ENCODE results near the gene ITGAV. TPM values are rescaled to one million over a fixed set of nuclear protein-coding genes. Genes with fewer than 3 reads are reported as not detected.
A peak's percentile ranks its signal among the peaks of the same experiment; 100 is the strongest.

The ITGAV gene
- total RNA-seq (2014; rRNA removed; shearing (Covaris generic); ENCODE audit: low replicate concordance) = 3.4 and 4.9 TPM in 2 replicates

DNA sequence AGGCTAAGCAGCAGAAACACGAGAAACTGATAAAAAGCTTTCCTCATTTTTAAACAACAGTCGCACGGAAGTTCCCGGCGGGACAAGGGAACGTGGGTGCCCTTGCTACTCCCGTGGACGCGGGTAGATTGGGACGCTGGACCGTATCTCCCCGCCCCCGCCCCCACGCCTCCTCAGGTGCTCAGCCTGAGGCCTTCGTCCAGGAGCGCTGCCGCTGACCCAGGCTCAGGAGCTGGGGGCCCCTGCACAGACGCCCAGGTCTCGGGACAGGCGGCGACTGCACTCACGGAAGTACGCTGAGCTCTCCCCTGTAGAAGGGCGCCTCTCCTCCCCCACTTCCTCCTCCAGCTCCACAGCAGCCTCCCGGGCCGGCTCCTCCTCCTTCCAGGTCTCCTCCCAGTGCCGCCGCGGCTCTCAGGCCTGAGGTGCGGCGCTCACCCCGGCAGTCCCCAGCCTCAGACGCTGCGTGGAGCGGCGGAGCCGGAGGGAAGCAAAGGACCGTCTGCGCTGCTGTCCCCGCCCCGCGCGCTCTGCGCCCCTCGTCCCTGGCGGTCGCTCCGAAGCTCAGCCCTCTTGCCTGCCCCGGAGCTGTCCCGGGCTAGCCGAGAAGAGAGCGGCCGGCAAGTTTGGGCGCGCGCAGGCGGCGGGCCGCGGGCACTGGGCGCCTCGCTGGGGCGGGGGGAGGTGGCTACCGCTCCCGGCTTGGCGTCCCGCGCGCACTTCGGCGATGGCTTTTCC, at the start of gene ITGAV:
Gene ITGAV (plus strand): TSS at position 445 of the 738 bp plus-strand sequence. CDS start 283 bp downstream, at position 728.
- H3K9me3 ChIP-seq (ENCODE audit: low read length) = no peaks in the 10 kb centered on the region
- peak; percentile 95 for DNase-seq
- H3K9ac ChIP-seq (ENCODE audit: low read length) = peak within 1 kb of the TSS; percentile 75
- peaks cover 9% of the 10 kb centered on the region; the same call in 1 of the 2 replicates for H4K20me1 ChIP-seq (ENCODE audit: insufficient read depth, low read depth, low read length)
- no peak within 1 kb of the TSS for H3K27ac ChIP-seq (ENCODE audit: low read length)
- H3K4me1 ChIP-seq (ENCODE audit: low read length) = peaks cover 19% of the 10 kb centered on the region
- peak within 1 kb of the TSS; percentile 88 for H3K4me2 ChIP-seq (ENCODE audit: low read depth, low read length, poor library complexity, severe bottlenecking)
- H2AFZ ChIP-seq (ENCODE audit: low read length) = peak within 1 kb of the TSS; percentile 97
- no peaks in the 10 kb centered on the region for H3K79me2 ChIP-seq (ENCODE audit: low read length)
- no peaks in the 10 kb centered on the region for H3K36me3 ChIP-seq (ENCODE audit: insufficient read depth, low read length)
- peaks cover 4% of the 10 kb centered on the region; the same call in 1 of the 2 replicates for H3K27me3 ChIP-seq (ENCODE audit: low read length)
- H3K9me2 ChIP-seq (replicated peaks; ENCODE audit: insufficient read depth, low read length) = no peaks in the 10 kb centered on the region
- H3K4me3 ChIP-seq (ENCODE audit: low read length) = peak within 1 kb of the TSS; percentile 77

DNA sequence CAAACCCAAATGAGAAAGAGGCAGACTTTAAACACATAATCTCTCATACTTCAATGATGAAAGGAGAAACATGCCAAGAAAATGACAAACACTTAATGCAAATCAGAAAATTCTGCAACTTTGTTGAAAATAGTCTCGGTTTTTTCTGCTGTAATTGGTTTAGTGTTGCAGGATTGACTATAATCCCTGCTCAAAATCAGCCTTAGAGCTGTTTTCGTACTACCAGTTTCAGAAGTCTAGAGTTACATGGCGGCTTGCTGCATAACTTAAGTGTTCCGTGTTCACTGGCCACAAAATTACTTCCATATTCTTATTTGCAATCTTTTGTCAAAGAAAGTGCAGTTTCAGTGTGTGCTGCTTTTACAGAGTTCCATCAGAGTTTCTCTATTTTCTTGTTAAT, 48.9 kb upstream of the ITGAV start:
- Histone ChIP-seq H3K27me3 (ENCODE audit: low read length) (no peaks in the 10 kb centered on the region), H3K4me2 (ENCODE audit: low read depth, low read length, poor library complexity, severe bottlenecking) (no peak overlapping the region), H3K36me3 (ENCODE audit: insufficient read depth, low read length) (no peaks in the 10 kb centered on the region), H3K9ac (ENCODE audit: low read length) (no peak overlapping the region), H3K4me3 (ENCODE audit: low read length) (no peak overlapping the region), H3K4me1 (ENCODE audit: low read length) (no peaks in the 10 kb centered on the region), H2AFZ (ENCODE audit: low read length) (no peak overlapping the region), H4K20me1 (ENCODE audit: insufficient read depth, low read depth, low read length) (no peaks in the 10 kb centered on the region), H3K27ac (ENCODE audit: low read length) (no peak overlapping the region), H3K9me3 (ENCODE audit: low read length) (no peaks in the 10 kb centered on the region), H3K79me2 (ENCODE audit: low read length) (no peaks in the 10 kb centered on the region), H3K9me2 (replicated peaks; ENCODE audit: insufficient read depth, low read length) (no peaks in the 10 kb centered on the region)
- no peak for DNase-seq

DNA sequence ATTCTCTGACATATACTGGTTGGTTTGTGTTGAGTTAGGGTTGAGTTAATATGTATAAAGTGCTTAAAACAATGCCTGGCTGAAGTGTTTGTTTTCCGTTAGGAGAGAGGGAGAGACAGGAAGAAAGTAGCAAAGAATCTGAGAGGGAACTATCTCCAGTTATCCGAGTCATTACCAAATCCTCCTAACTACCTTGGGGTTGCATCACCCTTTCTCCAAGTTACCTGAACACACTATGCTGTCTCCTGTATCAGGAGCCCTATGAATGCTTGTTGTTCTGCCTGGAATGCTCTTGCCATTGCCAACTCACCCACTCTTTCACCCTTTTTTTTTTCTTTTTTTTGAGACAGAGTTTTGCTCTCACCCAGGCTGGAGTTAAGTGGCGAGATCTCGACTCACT, 47.9 kb upstream of the ITGAV start:
- no peaks in the 10 kb centered on the region for H3K4me1 ChIP-seq (ENCODE audit: low read length)
- no peak overlapping the region for H2AFZ ChIP-seq (ENCODE audit: low read length)
- no peak overlapping the region for H3K9ac ChIP-seq (ENCODE audit: low read length)
- no peaks in the 10 kb centered on the region for H4K20me1 ChIP-seq (ENCODE audit: insufficient read depth, low read depth, low read length)
- no peaks in the 10 kb centered on the region for H3K27me3 ChIP-seq (ENCODE audit: low read length)
- H3K36me3 ChIP-seq (ENCODE audit: insufficient read depth, low read length) = no peaks in the 10 kb centered on the region
- no peak overlapping the region for H3K4me2 ChIP-seq (ENCODE audit: low read depth, low read length, poor library complexity, severe bottlenecking)
- H3K9me3 ChIP-seq (ENCODE audit: low read length) = no peaks in the 10 kb centered on the region
- no peaks in the 10 kb centered on the region for H3K9me2 ChIP-seq (replicated peaks; ENCODE audit: insufficient read depth, low read length)
- no peak overlapping the region for H3K27ac ChIP-seq (ENCODE audit: low read length)
- no peaks in the 10 kb centered on the region for H3K79me2 ChIP-seq (ENCODE audit: low read length)
- no peak overlapping the region for H3K4me3 ChIP-seq (ENCODE audit: low read length)
- DNase-seq = no peak

DNA sequence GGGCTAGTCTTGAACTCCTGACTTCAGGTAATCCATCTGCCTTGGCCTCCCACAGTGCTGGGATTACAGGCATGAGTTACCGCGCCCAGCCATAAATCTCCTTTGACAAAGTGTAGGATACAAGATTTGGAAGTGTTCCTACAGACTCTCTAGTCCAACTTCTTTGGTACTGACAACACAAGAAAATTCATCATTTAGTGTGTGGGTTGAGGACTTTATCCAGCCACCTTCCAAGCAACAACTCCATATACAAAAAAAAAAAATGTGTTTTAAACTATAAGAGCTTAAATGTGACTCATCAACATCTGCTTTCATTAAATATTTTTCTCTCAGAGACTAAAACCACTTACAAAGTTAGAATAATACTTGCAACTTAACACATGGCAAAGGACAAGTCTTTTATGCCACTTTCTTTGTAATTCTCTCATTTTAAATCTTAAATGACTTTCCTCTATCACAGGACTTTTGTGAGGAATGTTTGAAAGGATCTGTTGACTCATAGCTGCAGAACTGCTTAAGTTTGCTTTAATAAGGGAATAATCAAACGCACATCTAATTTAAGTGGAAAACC, 46.2 kb upstream of the ITGAV start:
- Histone ChIP-seq H3K9me2 (replicated peaks; ENCODE audit: insufficient read depth, low read length) (no peaks in the 10 kb centered on the region), H3K36me3 (ENCODE audit: insufficient read depth, low read length) (no peaks in the 10 kb centered on the region), H3K9ac (ENCODE audit: low read length) (no peak overlapping the region), H4K20me1 (ENCODE audit: insufficient read depth, low read depth, low read length) (no peaks in the 10 kb centered on the region), H3K4me2 (ENCODE audit: low read depth, low read length, poor library complexity, severe bottlenecking) (no peak overlapping the region), H2AFZ (ENCODE audit: low read length) (no peak overlapping the region), H3K27ac (ENCODE audit: low read length) (no peak overlapping the region), H3K4me1 (ENCODE audit: low read length) (no peaks in the 10 kb centered on the region), H3K27me3 (ENCODE audit: low read length) (no peaks in the 10 kb centered on the region), H3K4me3 (ENCODE audit: low read length) (no peak overlapping the region), H3K79me2 (ENCODE audit: low read length) (no peaks in the 10 kb centered on the region), H3K9me3 (ENCODE audit: low read length) (no peaks in the 10 kb centered on the region)
- DNase-seq = no peak

DNA sequence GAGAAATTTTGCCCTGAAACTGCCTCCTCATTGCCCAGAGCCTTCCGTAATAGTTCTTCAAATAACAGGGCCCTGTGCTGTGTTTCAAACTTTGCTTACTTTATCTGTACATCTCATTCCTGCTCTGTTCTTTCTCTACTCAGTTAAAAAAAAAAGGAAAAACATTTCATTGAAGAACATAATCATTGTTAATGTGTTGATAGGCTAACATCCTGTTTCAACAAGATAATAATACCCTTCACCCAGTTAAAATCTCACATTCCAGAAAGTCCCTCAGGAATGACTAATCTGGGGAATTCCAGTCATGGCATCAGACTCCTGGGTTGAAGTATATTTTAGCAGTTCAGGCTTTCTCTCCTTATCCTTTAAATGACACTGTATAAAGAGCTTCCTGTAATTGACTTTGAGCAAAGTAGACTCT, 45.6 kb upstream of the ITGAV start:
- Histone ChIP-seq H3K27me3 (ENCODE audit: low read length) (no peaks in the 10 kb centered on the region), H2AFZ (ENCODE audit: low read length) (no peak overlapping the region), H3K79me2 (ENCODE audit: low read length) (no peaks in the 10 kb centered on the region), H3K9me2 (replicated peaks; ENCODE audit: insufficient read depth, low read length) (no peaks in the 10 kb centered on the region), H3K4me1 (ENCODE audit: low read length) (no peaks in the 10 kb centered on the region), H3K36me3 (ENCODE audit: insufficient read depth, low read length) (no peaks in the 10 kb centered on the region), H3K4me3 (ENCODE audit: low read length) (no peak overlapping the region), H3K4me2 (ENCODE audit: low read depth, low read length, poor library complexity, severe bottlenecking) (no peak overlapping the region), H3K27ac (ENCODE audit: low read length) (no peak overlapping the region), H3K9me3 (ENCODE audit: low read length) (no peaks in the 10 kb centered on the region), H4K20me1 (ENCODE audit: insufficient read depth, low read depth, low read length) (no peaks in the 10 kb centered on the region), H3K9ac (ENCODE audit: low read length) (no peak overlapping the region)
- no peak for DNase-seq

DNA sequence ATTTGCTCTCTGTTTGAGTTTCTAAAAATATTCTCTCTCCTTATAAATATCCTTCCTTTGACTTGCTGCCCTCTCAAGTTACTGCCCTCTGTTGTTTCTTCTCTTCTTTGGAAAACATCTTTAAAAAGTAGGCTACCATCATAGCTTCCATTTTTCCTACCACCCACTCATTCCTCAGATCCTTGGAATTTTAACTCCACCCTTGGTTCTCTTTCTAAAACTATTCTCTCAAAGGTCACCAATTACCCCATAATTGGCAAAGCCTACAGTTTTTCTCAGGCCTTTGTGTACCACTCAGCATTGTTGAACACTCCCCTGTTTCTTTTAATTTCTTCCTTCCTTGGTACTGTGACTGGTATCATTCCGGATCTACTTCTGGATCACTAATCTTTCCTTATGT, 43.0 kb upstream of the ITGAV start:
- no peak overlapping the region for H3K9ac ChIP-seq (ENCODE audit: low read length)
- no peak for DNase-seq
- no peaks in the 10 kb centered on the region for H3K9me2 ChIP-seq (replicated peaks; ENCODE audit: insufficient read depth, low read length)
- no peak overlapping the region for H3K27ac ChIP-seq (ENCODE audit: low read length)
- no peaks in the 10 kb centered on the region for H3K36me3 ChIP-seq (ENCODE audit: insufficient read depth, low read length)
- H4K20me1 ChIP-seq (ENCODE audit: insufficient read depth, low read depth, low read length) = no peaks in the 10 kb centered on the region
- no peaks in the 10 kb centered on the region for H3K9me3 ChIP-seq (ENCODE audit: low read length)
- no peak overlapping the region for H3K4me3 ChIP-seq (ENCODE audit: low read length)
- H2AFZ ChIP-seq (ENCODE audit: low read length) = no peak overlapping the region
- H3K4me2 ChIP-seq (ENCODE audit: low read depth, low read length, poor library complexity, severe bottlenecking) = no peak overlapping the region
- no peaks in the 10 kb centered on the region for H3K27me3 ChIP-seq (ENCODE audit: low read length)
- H3K79me2 ChIP-seq (ENCODE audit: low read length) = no peaks in the 10 kb centered on the region
- H3K4me1 ChIP-seq (ENCODE audit: low read length) = no peaks in the 10 kb centered on the region

DNA sequence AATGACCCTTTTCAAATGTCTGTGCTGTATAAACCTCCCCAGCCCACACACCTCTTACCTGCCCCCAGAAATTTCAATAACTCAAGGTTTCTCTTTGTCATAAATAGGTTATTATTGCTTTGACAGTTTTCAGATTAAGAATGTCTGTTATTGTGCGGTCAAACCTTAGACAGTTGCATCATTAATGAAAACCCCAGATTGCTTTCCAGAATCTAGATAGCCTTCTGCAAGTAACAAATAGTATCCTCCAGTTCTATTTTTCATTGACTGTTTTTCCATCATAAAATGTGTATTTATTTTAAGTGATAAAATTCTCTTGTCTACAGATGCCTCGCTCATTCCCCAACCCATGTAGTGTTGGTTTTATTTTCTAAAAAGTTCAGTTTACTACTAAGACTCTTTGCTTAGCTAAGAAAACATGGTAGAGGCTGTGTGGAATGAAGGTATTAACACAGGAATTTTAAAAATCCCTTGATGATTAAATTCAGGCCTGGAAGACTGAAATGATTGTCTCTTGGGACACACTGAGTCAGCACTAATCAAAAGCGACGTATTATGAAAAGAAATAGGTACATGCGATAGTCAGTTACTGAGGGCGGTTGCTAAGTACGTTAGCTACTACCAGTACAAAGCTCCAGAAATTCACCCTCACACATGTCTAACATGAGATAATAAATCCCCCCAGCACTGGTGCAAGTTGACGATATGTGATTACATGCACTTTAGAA, 38.4 kb upstream of the ITGAV start:
- Histone ChIP-seq H4K20me1 (ENCODE audit: insufficient read depth, low read depth, low read length) (no peaks in the 10 kb centered on the region), H3K4me3 (ENCODE audit: low read length) (no peak overlapping the region), H3K4me1 (ENCODE audit: low read length) (no peaks in the 10 kb centered on the region), H3K27ac (ENCODE audit: low read length) (no peak overlapping the region), H3K27me3 (ENCODE audit: low read length) (no peaks in the 10 kb centered on the region), H3K9me2 (replicated peaks; ENCODE audit: insufficient read depth, low read length) (no peaks in the 10 kb centered on the region), H3K9ac (ENCODE audit: low read length) (no peak overlapping the region), H3K4me2 (ENCODE audit: low read depth, low read length, poor library complexity, severe bottlenecking) (no peak overlapping the region), H3K9me3 (ENCODE audit: low read length) (no peaks in the 10 kb centered on the region), H2AFZ (ENCODE audit: low read length) (no peak overlapping the region), H3K36me3 (ENCODE audit: insufficient read depth, low read length) (no peaks in the 10 kb centered on the region), H3K79me2 (ENCODE audit: low read length) (no peaks in the 10 kb centered on the region)
- no peak for DNase-seq

DNA sequence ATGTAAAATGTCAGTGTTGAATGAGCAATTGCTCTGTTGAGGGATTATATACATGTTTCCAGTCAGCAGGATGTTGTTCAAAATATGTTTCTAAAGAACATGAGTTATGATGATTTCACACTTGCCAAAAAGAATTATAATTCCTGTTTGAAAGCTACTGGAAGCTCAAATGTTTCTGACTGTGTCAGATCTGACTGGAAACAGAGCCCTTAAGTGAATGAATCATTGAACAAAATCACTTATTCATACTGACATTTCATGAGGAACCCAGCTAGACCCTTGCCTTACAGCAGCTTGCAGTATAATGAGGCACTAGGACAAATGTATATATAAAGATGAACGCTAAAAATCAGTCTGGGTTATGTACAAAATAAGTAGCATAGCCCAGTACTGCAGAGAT, 35.4 kb upstream of the ITGAV start:
- Histone ChIP-seq H3K9me3 (ENCODE audit: low read length) (no peaks in the 10 kb centered on the region), H4K20me1 (ENCODE audit: insufficient read depth, low read depth, low read length) (no peaks in the 10 kb centered on the region), H3K36me3 (ENCODE audit: insufficient read depth, low read length) (no peaks in the 10 kb centered on the region), H3K4me3 (ENCODE audit: low read length) (no peak overlapping the region), H3K4me1 (ENCODE audit: low read length) (no peaks in the 10 kb centered on the region), H3K27me3 (ENCODE audit: low read length) (no peaks in the 10 kb centered on the region), H2AFZ (ENCODE audit: low read length) (no peak overlapping the region), H3K4me2 (ENCODE audit: low read depth, low read length, poor library complexity, severe bottlenecking) (no peak overlapping the region), H3K79me2 (ENCODE audit: low read length) (no peaks in the 10 kb centered on the region), H3K9ac (ENCODE audit: low read length) (no peak overlapping the region), H3K9me2 (replicated peaks; ENCODE audit: insufficient read depth, low read length) (no peaks in the 10 kb centered on the region), H3K27ac (ENCODE audit: low read length) (no peak overlapping the region)
- no peak for DNase-seq

Data from Karpas-422 (cell line).